ENCODE results near the gene C12orf56. TPM values are rescaled to one million over a fixed set of nuclear protein-coding genes. Genes with fewer than 3 reads are reported as not detected.

Gene C12orf56
- total and polyA plus RNA-seq, 2 donors (not counting 3 experiments of a cell fraction or from before 2014, with no cell fraction given) = 0.06 TPM; not detected in 1

DNA sequence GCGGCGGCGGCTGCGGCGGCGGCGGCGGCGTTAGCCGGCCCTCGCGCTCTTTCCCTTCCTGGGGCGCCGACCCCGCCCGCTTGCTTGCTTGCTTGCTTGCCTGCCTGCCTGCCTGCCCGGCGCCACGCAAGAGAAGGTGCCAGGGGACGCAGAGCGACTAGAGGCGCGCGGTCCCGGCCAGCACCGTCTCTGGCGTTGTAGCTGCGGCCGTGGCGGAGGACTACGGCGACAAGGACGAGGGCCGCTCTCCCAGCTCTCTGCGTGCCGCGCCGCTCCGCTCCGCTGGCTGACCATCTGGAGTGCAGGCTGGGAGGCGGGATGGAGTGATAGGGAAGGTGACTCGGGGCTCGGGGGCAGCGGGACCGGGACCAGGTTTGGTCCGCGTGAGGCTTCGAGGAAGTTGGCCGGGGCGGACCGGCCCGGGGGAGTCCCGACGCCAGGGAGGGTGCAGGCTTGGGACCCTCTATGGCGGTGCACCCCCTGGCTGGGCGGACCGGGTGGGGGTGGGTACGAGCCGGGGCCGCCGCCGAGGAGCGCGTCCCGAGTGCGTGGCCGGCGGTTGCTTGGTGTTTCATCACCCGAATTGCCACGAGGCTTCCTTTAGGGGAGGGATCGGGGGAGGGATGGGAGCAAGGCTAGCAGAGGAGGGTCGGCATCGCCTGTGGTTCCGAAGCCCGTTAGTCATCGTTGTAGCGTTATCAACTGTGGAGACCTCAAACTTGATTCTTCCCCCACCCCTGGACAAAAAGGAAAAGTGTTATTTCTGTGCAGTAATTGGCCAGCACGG, 14.1 kb upstream of the C12orf56 start:
- ChIA-PET CTCF (interaction anchor here (0.7 to 1.1 kb wide), 2 partner anchors 9 to 11 kb away, joined by 5 to 7 read pairs; no protein-coding TSS in a partner anchor), POLR2A (interaction anchor here (1.0 kb wide), 1 partner anchor 9 kb away, joined by 3 read pairs; no protein-coding TSS in a partner anchor)
- FAIRE-seq (peak; percentile 57), DNase-seq (ENCODE audit: low read depth, low spot score) (peak; percentile 73)
- Histone ChIP-seq H4K20me1 (replicated peaks; ENCODE audit: control insufficient read depth, extremely low read depth, insufficient read depth, low read length) (no peaks in the 10 kb centered on the region), H3K9me1 (replicated peaks; ENCODE audit: control insufficient read depth, extremely low read depth, insufficient read depth, low read length) (no peaks in the 10 kb centered on the region), H3K27me3 (ENCODE audit: control insufficient read depth in 2 of 2, insufficient read depth in 2 of 2, low read length in 2 of 2) (no peaks in the 10 kb centered on the region), H3K4me1 (ENCODE audit: control insufficient read depth, extremely low read depth, insufficient read depth, low read length) (peaks cover 10% of the 10 kb centered on the region), H3K4me3 (replicated peaks in 1 of 3; ENCODE audit: insufficient read depth in 1 of 3, low read depth in 1 of 3, low read length in 3 of 3) (peak overlapping the region; percentile 55 to 100 (median 78)), H3K4me2 (ENCODE audit: insufficient read depth, low read length) (peak overlapping the region; percentile 66), H2AFZ (ENCODE audit: low read depth, low read length) (peak overlapping the region; percentile 60), H3K79me2 (ENCODE audit: control insufficient read depth, insufficient read depth, low read length) (peaks cover 43% of the 10 kb centered on the region), H3K9me3 (replicated peaks; ENCODE audit: control insufficient read depth, insufficient read depth, low read length) (no peaks in the 10 kb centered on the region), H3K27ac (ENCODE audit: insufficient read depth, low read depth, low read length) (peak overlapping the region; percentile 89), H3K9ac (replicated peaks; ENCODE audit: extremely low read depth, insufficient read depth, low read length) (peak overlapping the region; percentile 96), H3K36me3 (ENCODE audit: control insufficient read depth in 2 of 2, extremely low read depth in 1 of 2, insufficient read depth in 2 of 2, low read length in 2 of 2) (no peaks in the 10 kb centered on the region)
- TF ChIP-seq GATA2 (IDR thresholded peaks at IDR 0.05; ENCODE audit: insufficient read depth, insufficient read length, low read depth, low read length) (no peak), EZH2 (IDR thresholded peaks at IDR 0.05; ENCODE audit: borderline replicate concordance, low read depth, low read length, severe bottlenecking) (no peak), POLR2A (IDR thresholded peaks at IDR 0.05; ENCODE audit: low read depth, low read length) (no peak), POLR2AphosphoS5 (IDR thresholded peaks at IDR 0.05; ENCODE audit: insufficient read depth, low read depth, low read length) (no peak), FOS (IDR thresholded peaks at IDR 0.05; ENCODE audit: borderline replicate concordance, insufficient read depth, low read length) (no peak), MYC (IDR thresholded peaks at IDR 0.05; ENCODE audit: low read depth, low read length) (no peak), JUN (IDR thresholded peaks at IDR 0.05; ENCODE audit: borderline replicate concordance, insufficient read depth, insufficient read length, low read depth) (no peak)
- TF ChIP-seq, protein P1, sequence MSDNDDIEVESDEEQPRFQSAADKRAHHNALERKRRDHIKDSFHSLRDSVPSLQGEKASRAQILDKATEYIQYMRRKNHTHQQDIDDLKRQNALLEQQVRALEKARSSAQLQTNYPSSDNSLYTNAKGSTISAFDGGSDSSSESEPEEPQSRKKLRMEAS (IDR thresholded peaks at IDR 0.05; ENCODE audit: insufficient read depth, insufficient read length) = no peak
- TF ChIP-seq, protein P2, sequence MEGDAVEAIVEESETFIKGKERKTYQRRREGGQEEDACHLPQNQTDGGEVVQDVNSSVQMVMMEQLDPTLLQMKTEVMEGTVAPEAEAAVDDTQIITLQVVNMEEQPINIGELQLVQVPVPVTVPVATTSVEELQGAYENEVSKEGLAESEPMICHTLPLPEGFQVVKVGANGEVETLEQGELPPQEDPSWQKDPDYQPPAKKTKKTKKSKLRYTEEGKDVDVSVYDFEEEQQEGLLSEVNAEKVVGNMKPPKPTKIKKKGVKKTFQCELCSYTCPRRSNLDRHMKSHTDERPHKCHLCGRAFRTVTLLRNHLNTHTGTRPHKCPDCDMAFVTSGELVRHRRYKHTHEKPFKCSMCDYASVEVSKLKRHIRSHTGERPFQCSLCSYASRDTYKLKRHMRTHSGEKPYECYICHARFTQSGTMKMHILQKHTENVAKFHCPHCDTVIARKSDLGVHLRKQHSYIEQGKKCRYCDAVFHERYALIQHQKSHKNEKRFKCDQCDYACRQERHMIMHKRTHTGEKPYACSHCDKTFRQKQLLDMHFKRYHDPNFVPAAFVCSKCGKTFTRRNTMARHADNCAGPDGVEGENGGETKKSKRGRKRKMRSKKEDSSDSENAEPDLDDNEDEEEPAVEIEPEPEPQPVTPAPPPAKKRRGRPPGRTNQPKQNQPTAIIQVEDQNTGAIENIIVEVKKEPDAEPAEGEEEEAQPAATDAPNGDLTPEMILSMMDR (IDR thresholded peaks at IDR 0.05; ENCODE audit: extremely low read depth in 1 of 2, insufficient read depth in 1 of 2, low read depth in 1 of 2, low read length in 2 of 2) = no peak
- no TSS peak for BruUV-seq (replicated peaks)
- intact Hi-C loops (cut with micrococcal nuclease) (loop anchor here (1.0 to 2.0 kb wide), 3 partner anchors 9 to 182 kb away; partner anchors contain the start of genes KICS2 and TBK1), dilution Hi-C loops (cut with MboI; ENCODE audit: extremely low pct_ligation_motif_present, low sequenced_read_pairs) (no loop called here)
